Panc1 (cell line): ENCODE measurements around the gene QPCT. TPM values are rescaled to one million over a fixed set of nuclear protein-coding genes. Genes with fewer than 3 reads are reported as not detected.

Experiments used
- ATAC-seq: fragments of 200-7000 bp; cut with Tn5 transposase; 2 replicates; pipeline ENCODE4 v1.9.1; 2020; ENCODE audit warnings: mild to moderate bottlenecking, moderate library complexity
- BruUV-seq: library from RNA; stranded (reverse); fragments of 400-500 nt; replicated peaks from 2 replicates; lab custom pipeline; 2021; lab: Mats Ljungman, UMichigan
- CTCF ChIA-PET: fragments of 300-600 bp; sonication (Branson Sonifier 250); formaldehyde crosslinking; loops from one replicate; lab custom pipeline; 2022; ENCODE audit warnings: antibody characterized with exemption; lab: Charles Lee
- POLR2A ChIA-PET: fragments of 300-600 bp; sonication (Branson Sonifier 250); formaldehyde crosslinking; loops from one replicate; lab custom pipeline; 2022; ENCODE audit warnings: antibody characterized with exemption; lab: Charles Lee
- DNase-seq: peaks from one replicate; pipeline ENCODE4 v3.0.0-alpha.2; 2010; ENCODE audit warnings: low read depth, low spot score
- H3K27ac ChIP-seq: 2 replicates; pipeline ENCODE4 v1.5.1; 2011; ENCODE audit warnings: mild to moderate bottlenecking, low read length, inconsistent platforms
- H3K27me3 ChIP-seq: fragments of 200-500 bp; sonication (Bioruptor generic); 2 replicates; pipeline ENCODE4 v1.6.0; 2014; ENCODE audit warnings: low read length, inconsistent platforms; ENCODE audit not compliant: control insufficient read depth, insufficient read depth
- H3K36me3 ChIP-seq: fragments of 200-500 bp; sonication (Bioruptor generic); 2 replicates; pipeline ENCODE4 v1.5.1; 2014; ENCODE audit warnings: inconsistent platforms, mild to moderate bottlenecking, low read length, moderate library complexity; ENCODE audit not compliant: control insufficient read depth, insufficient read depth
- H3K4me1 ChIP-seq: 2 replicates; pipeline ENCODE4 v1.5.1; 2011; ENCODE audit warnings: inconsistent platforms, mild to moderate bottlenecking, low read length, moderate library complexity; ENCODE audit not compliant: control insufficient read depth, insufficient read depth
- H3K4me3 ChIP-seq, 2 experiments: 2 replicates each; pipeline ENCODE4 v1.5.1; 2011 to 2012; ENCODE audit warnings: low read depth in 2 of 2, low read length in 2 of 2, mild to moderate bottlenecking in 2 of 2, inconsistent platforms in 1 of 2, moderate library complexity in 1 of 2
- H3K9me3 ChIP-seq: fragments of 200-500 bp; sonication (Bioruptor generic); 2 replicates; pipeline ENCODE4 v1.5.1; 2014; ENCODE audit warnings: low read depth, mild to moderate bottlenecking, inconsistent platforms, low read length, moderate library complexity; ENCODE audit not compliant: control insufficient read depth, insufficient read depth
- POLR2AphosphoS5 ChIP-seq: IDR thresholded peaks from 2 replicates; pipeline ENCODE4 v1.6.1; 2012; ENCODE audit warnings: mild to moderate bottlenecking, low read depth, low read length, moderate library complexity
- SIN3A ChIP-seq: IDR thresholded peaks from 2 replicates; pipeline ENCODE4 v1.6.1; 2012; ENCODE audit warnings: low read depth, mild to moderate bottlenecking, low read length, moderate library complexity, borderline replicate concordance; ENCODE audit not compliant: insufficient read depth
- TCF7L2 ChIP-seq: IDR thresholded peaks from 2 replicates; pipeline ENCODE4 v1.6.1; 2011; ENCODE audit warnings: mild to moderate bottlenecking, low read depth, low read length, inconsistent platforms
- in situ Hi-C: cut with HindIII; loops from 2 replicates; pipeline ENCODE4 v1.10.0; 2016; ENCODE audit warnings: low sequenced_read_pairs, low pct_unique_long_range_greater_than_20kb
- intact Hi-C: fragments of 100-400 bp; cut with micrococcal nuclease; formaldehyde crosslinking; loops from one replicate; pipeline ENCODE4 v1.10.0; 2022; ENCODE audit not compliant: unreplicated experiment
- total RNA-seq: library from RNA; stranded (reverse); gene quantifications from one replicate; pipeline ENCODE4 v1.2.1, GENCODE V29; 2021; ENCODE audit not compliant: unreplicated experiment
- TF ChIP-seq, protein P1 (sequence below), 2 experiments: IDR thresholded peaks; 2 replicates each; pipeline ENCODE4 v1.6.1; 2011 to 2012; ENCODE audit warnings: low read depth in 2 of 2, control low read depth in 1 of 2, low read length in 1 of 2, mild to moderate bottlenecking in 1 of 2, moderate library complexity in 1 of 2; ENCODE audit not compliant: insufficient read depth in 1 of 2
- TF ChIP-seq, protein P2 (sequence below): fragments of 450-650 bp; IDR thresholded peaks from 2 replicates; pipeline ENCODE4 v1.5.1; 2017; ENCODE audit warnings: mild to moderate bottlenecking

QPCT gene
- total RNA-seq, 1 experiment from 2014 or later: 2.3 TPM

DNA sequence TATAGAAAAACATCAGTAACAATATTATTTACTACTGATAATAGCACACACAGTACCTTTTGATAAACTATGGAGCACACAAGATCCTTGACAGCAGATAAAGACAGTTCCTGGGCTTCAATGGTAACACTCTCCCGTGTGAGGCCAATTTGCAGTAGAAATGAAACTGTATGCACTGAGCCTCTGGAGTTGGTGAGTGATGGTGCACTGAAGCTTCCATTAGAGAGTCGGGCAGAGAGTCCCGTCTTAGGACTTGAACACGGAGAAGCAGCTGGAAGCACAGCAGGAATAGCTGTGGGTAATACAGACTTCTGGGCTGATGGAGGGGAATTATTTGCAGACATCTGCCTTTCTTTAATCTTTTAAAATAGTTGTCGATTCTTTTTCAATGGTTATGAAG, 28.2 kb upstream of the QPCT start:
- BruUV-seq: no TSS peak
- Histone ChIP-seq H3K36me3 (no peaks in the 10 kb centered on the region; the same call in 1 of the 2 replicates), H3K4me1 (no peaks in the 10 kb centered on the region; the same call in 1 of the 2 replicates), H3K27me3 (no peaks in the 10 kb centered on the region), H3K9me3 (no peaks in the 10 kb centered on the region), H3K4me3 (no peak overlapping the region), H3K27ac (no peak overlapping the region)
- CTCF ChIA-PET: interaction anchor here (0.7 kb wide), 1 partner anchor 669 kb away, joined by 3 read pairs; no protein-coding TSS in a partner anchor
- TF ChIP-seq, protein P1, sequence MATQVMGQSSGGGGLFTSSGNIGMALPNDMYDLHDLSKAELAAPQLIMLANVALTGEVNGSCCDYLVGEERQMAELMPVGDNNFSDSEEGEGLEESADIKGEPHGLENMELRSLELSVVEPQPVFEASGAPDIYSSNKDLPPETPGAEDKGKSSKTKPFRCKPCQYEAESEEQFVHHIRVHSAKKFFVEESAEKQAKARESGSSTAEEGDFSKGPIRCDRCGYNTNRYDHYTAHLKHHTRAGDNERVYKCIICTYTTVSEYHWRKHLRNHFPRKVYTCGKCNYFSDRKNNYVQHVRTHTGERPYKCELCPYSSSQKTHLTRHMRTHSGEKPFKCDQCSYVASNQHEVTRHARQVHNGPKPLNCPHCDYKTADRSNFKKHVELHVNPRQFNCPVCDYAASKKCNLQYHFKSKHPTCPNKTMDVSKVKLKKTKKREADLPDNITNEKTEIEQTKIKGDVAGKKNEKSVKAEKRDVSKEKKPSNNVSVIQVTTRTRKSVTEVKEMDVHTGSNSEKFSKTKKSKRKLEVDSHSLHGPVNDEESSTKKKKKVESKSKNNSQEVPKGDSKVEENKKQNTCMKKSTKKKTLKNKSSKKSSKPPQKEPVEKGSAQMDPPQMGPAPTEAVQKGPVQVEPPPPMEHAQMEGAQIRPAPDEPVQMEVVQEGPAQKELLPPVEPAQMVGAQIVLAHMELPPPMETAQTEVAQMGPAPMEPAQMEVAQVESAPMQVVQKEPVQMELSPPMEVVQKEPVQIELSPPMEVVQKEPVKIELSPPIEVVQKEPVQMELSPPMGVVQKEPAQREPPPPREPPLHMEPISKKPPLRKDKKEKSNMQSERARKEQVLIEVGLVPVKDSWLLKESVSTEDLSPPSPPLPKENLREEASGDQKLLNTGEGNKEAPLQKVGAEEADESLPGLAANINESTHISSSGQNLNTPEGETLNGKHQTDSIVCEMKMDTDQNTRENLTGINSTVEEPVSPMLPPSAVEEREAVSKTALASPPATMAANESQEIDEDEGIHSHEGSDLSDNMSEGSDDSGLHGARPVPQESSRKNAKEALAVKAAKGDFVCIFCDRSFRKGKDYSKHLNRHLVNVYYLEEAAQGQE (IDR thresholded peaks at IDR 0.05; ENCODE audit: insufficient read depth in 1 of 2, low read depth in 2 of 2, low read length in 1 of 2): no peak
- in situ Hi-C loops: no loop called here
- POLR2A ChIA-PET: no interaction called here
- no peak for DNase-seq
- no peak for ATAC-seq
- intact Hi-C loops: no loop called here

- H3K4me1 ChIP-seq: peaks cover 9% of the 10 kb centered on the region; the same call in 1 of the 2 replicates
- no peaks in the 10 kb centered on the region for H3K27me3 ChIP-seq
- no peak overlapping the region for H3K27ac ChIP-seq
- intact Hi-C loops: no loop called here
- ChIA-PET CTCF (no interaction called here), POLR2A (no interaction called here)
- in situ Hi-C loops: no loop called here
- H3K36me3 ChIP-seq: no peaks in the 10 kb centered on the region; the same call in 1 of the 2 replicates
- no peak overlapping the region for H3K4me3 ChIP-seq
- ATAC-seq: no peak
- TF ChIP-seq, protein P1 (IDR thresholded peaks at IDR 0.05; ENCODE audit: insufficient read depth in 1 of 2, low read depth in 2 of 2, low read length in 1 of 2): no peak
- TF ChIP-seq SIN3A (no peak), TCF7L2 (no peak), POLR2AphosphoS5 (no peak)
- TF ChIP-seq, protein P2, sequence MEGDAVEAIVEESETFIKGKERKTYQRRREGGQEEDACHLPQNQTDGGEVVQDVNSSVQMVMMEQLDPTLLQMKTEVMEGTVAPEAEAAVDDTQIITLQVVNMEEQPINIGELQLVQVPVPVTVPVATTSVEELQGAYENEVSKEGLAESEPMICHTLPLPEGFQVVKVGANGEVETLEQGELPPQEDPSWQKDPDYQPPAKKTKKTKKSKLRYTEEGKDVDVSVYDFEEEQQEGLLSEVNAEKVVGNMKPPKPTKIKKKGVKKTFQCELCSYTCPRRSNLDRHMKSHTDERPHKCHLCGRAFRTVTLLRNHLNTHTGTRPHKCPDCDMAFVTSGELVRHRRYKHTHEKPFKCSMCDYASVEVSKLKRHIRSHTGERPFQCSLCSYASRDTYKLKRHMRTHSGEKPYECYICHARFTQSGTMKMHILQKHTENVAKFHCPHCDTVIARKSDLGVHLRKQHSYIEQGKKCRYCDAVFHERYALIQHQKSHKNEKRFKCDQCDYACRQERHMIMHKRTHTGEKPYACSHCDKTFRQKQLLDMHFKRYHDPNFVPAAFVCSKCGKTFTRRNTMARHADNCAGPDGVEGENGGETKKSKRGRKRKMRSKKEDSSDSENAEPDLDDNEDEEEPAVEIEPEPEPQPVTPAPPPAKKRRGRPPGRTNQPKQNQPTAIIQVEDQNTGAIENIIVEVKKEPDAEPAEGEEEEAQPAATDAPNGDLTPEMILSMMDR: no peak
- no peaks in the 10 kb centered on the region for H3K9me3 ChIP-seq
- BruUV-seq: no TSS peak
- DNase-seq: no peak
Measured at GRCh38 chr2:37317746-37318145, 26.7 kb upstream of the QPCT start.
